Activated CD4-positive, alpha-beta T cell treated with anti-CD3 and anti-CD28 coated beads for 24 hours (primary cell): ENCODE measurements around the gene PGS1.
A peak's percentile ranks its signal among the peaks of the same experiment; 100 is the strongest.
"Not testable (repeated sequence)": the region's sequence is repeated elsewhere in the genome, so short reads cannot be mapped to it uniquely, and the experiment has no call there.

Experiments used
- DNase-seq, 2 donors: peaks; one replicate each; pipeline ENCODE4 v3.0.0-alpha.2; 2020; ENCODE audit warnings: low read depth in 2 of 2

The PGS1 gene

GRCh38 chr17:78378225-78379130 lies at the start of gene PGS1:
Gene PGS1 (plus strand): TSS chr17:78378649. CDS start chr17:78378666, 17 bp downstream.
- DNase-seq: peak; percentile 62 to 75

- DNase-seq: no peak
Measured at GRCh38 chr17:78329263-78330059, 49.0 kb upstream of the PGS1 start.

- no peak for DNase-seq
Measured at GRCh38 chr17:78330570-78331224, 47.8 kb upstream of the PGS1 start.

- not testable (repeated sequence) for DNase-seq
Measured at GRCh38 chr17:78331355-78331754, 47.1 kb upstream of the PGS1 start.

GRCh38 chr17:78332991-78333390 lies 45.5 kb upstream of the PGS1 start:
- no peak for DNase-seq

- no peak for DNase-seq
Measured at GRCh38 chr17:78335209-78335608, 43.2 kb upstream of the PGS1 start.

GRCh38 chr17:78337244-78338109 lies 41.0 kb upstream of the PGS1 start:
- DNase-seq: no peak

GRCh38 chr17:78338486-78339259 lies 39.8 kb upstream of the PGS1 start:
- no peak for DNase-seq

- no peak for DNase-seq
Measured at GRCh38 chr17:78340183-78340955, 38.1 kb upstream of the PGS1 start.

GRCh38 chr17:78341559-78342448 lies 36.6 kb upstream of the PGS1 start:
- DNase-seq: no peak

- DNase-seq: no peak
Measured at GRCh38 chr17:78342449-78343186, 35.8 kb upstream of the PGS1 start.

GRCh38 chr17:78343187-78343542 lies 35.3 kb upstream of the PGS1 start:
- no peak for DNase-seq

GRCh38 chr17:78343543-78344201 lies 34.8 kb upstream of the PGS1 start:
- DNase-seq: no peak

- no peak for DNase-seq
Measured at GRCh38 chr17:78344666-78345065, 33.8 kb upstream of the PGS1 start.

- DNase-seq: no peak
Measured at GRCh38 chr17:78345172-78345571, 33.3 kb upstream of the PGS1 start.

- DNase-seq: no peak
Measured at GRCh38 chr17:78345791-78346494, 32.5 kb upstream of the PGS1 start.
